HCT116 (cell line): Measurements from ENCODE around the gene CEBPA.

Experiments used
- EZH2 ChIP-seq: fragments of 200-600 bp; sonication (generic); IDR thresholded peaks from 2 replicates; pipeline ENCODE4 v1.6.1; 2017; ENCODE audit warnings: antibody characterized with exemption, mixed run types
- POLR2A ChIP-seq: IDR thresholded peaks from 2 replicates; pipeline ENCODE4 v1.7.0; 2011; ENCODE audit warnings: borderline replicate concordance; ENCODE audit not compliant: insufficient read depth, insufficient read length; ENCODE audit errors: extremely low read depth
- POLR2AphosphoS5 ChIP-seq: IDR thresholded peaks from 2 replicates; pipeline ENCODE4 v1.6.1; 2011; ENCODE audit warnings: mild to moderate bottlenecking, low read depth, low read length, moderate library complexity
- RAD21 ChIP-seq: IDR thresholded peaks from 2 replicates; pipeline ENCODE4 v1.6.1; 2012; ENCODE audit warnings: low read depth, mild to moderate bottlenecking
- SIN3A ChIP-seq: IDR thresholded peaks from 2 replicates; pipeline ENCODE4 v1.6.1; 2012; ENCODE audit warnings: low read depth
- SP1 ChIP-seq: IDR thresholded peaks from 2 replicates; pipeline ENCODE4 v1.6.1; 2012; ENCODE audit warnings: low read depth
- SRF ChIP-seq: IDR thresholded peaks from 2 replicates; pipeline ENCODE4 v1.6.1; 2012; ENCODE audit warnings: low read depth
- ZFX ChIP-seq: fragments of 450-650 bp; IDR thresholded peaks from 2 replicates; pipeline ENCODE4 v1.6.1; 2017
- ZNF274 ChIP-seq: fragments of 200-500 bp; sonication (Bioruptor generic); IDR thresholded peaks from 2 replicates; pipeline ENCODE4 v1.6.1; 2014; ENCODE audit warnings: mild to moderate bottlenecking, low read depth, low read length, inconsistent platforms
- TF ChIP-seq, protein P1 (sequence below), 3 experiments: fragments of 200-600 bp in 1 of 3; sonication (generic) in 1 of 3; IDR thresholded peaks in 2 of 3; conservative IDR thresholded peaks in 1 of 3; 2 replicates each; pipeline ENCODE4 v1.5.1; 2012 to 2017; ENCODE audit warnings: low read depth in 2 of 3, low read length in 2 of 3, antibody characterized with exemption in 1 of 3, borderline replicate concordance in 1 of 3, control low read depth in 1 of 3, mild to moderate bottlenecking in 1 of 3, mixed read lengths in 1 of 3, mixed run types in 1 of 3, moderate library complexity in 1 of 3; ENCODE audit not compliant: insufficient read depth in 1 of 3
- TF ChIP-seq, protein P2 (sequence below): IDR thresholded peaks from 2 replicates; pipeline ENCODE4 v1.6.1; 2011; ENCODE audit warnings: mild to moderate bottlenecking, low read length, moderate library complexity; ENCODE audit not compliant: insufficient replicate concordance; ENCODE audit errors: extremely low read depth

DNA sequence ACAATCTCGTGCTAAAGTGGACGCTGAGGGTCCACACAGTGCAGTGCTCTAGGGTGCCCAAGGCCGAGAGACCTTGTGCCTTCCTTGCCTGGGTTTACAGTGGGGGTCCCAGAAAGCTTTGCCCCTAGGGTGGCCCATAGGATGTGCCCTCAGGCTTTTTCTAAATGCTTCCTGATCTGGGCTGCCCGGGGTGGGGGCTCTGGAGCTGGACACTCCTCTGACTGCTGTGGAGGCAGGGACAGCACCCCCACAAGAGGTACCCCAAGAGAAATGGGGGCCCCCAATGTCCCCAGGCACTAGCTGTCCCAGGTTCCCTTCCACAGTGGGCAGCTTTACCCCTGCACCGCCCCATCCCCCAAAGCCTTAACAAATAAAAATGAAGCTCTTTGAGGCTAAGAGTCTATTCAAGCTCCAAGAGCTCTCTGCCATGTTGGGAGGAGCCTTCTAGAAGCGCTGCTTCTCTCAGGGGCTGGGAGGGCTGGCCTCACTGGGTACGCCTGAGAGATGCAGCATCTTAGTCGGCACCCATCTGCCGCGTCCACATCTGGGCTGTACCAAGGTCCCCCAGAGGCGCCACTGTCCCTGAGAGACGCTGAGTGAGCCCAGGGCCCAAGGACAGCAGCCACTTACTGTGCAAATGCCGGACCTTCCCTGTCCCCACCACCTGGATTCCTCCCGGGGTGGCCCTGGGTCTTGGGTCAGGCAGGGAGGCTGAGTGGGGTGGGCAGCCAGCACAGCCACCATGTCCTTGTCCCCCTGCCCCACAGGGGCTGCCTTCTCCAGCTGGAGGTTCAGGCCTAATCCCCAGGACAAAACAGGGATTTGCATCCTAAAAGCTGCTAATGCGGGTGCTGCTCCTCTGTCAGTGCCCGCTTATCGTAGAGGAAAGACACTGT is 27.4 kb downstream of the CEBPA start:
- TF ChIP-seq ZNF274: no peak
- TF ChIP-seq, protein P1, sequence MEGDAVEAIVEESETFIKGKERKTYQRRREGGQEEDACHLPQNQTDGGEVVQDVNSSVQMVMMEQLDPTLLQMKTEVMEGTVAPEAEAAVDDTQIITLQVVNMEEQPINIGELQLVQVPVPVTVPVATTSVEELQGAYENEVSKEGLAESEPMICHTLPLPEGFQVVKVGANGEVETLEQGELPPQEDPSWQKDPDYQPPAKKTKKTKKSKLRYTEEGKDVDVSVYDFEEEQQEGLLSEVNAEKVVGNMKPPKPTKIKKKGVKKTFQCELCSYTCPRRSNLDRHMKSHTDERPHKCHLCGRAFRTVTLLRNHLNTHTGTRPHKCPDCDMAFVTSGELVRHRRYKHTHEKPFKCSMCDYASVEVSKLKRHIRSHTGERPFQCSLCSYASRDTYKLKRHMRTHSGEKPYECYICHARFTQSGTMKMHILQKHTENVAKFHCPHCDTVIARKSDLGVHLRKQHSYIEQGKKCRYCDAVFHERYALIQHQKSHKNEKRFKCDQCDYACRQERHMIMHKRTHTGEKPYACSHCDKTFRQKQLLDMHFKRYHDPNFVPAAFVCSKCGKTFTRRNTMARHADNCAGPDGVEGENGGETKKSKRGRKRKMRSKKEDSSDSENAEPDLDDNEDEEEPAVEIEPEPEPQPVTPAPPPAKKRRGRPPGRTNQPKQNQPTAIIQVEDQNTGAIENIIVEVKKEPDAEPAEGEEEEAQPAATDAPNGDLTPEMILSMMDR (IDR thresholded peaks at IDR 0.05 in 2 of 3, conservative IDR thresholded peaks at IDR 0.05 in 1 of 3; ENCODE audit: borderline replicate concordance in 1 of 3, insufficient read depth in 1 of 3, low read depth in 2 of 3, low read length in 2 of 3): no peak
- no peak for TF ChIP-seq SP1
- no peak for TF ChIP-seq EZH2
- TF ChIP-seq, protein P2, sequence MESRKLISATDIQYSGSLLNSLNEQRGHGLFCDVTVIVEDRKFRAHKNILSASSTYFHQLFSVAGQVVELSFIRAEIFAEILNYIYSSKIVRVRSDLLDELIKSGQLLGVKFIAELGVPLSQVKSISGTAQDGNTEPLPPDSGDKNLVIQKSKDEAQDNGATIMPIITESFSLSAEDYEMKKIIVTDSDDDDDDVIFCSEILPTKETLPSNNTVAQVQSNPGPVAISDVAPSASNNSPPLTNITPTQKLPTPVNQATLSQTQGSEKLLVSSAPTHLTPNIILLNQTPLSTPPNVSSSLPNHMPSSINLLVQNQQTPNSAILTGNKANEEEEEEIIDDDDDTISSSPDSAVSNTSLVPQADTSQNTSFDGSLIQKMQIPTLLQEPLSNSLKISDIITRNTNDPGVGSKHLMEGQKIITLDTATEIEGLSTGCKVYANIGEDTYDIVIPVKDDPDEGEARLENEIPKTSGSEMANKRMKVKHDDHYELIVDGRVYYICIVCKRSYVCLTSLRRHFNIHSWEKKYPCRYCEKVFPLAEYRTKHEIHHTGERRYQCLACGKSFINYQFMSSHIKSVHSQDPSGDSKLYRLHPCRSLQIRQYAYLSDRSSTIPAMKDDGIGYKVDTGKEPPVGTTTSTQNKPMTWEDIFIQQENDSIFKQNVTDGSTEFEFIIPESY: no peak
- no peak for TF ChIP-seq SRF
- TF ChIP-seq ZFX: no peak
- no peak for TF ChIP-seq POLR2AphosphoS5
- no peak for TF ChIP-seq SIN3A
- TF ChIP-seq RAD21: no peak
- TF ChIP-seq POLR2A: no peak
